Lung (tissue), 12 donors: Measurements from ENCODE around the gene PAK2. TPM values are rescaled to one million over a fixed set of nuclear protein-coding genes. Genes with fewer than 3 reads are reported as not detected.

ENCODE experiments used
- ATAC-seq: fragments of 200-7000 bp; cut with Tn5 transposase; one replicate; pipeline ENCODE4 v1.9.1; 2020; ENCODE audit warnings: moderate number of reproducible peaks; ENCODE audit not compliant: insufficient read depth, low FRiP score
- DNase-seq, 3 donors: peaks; one replicate each; pipeline ENCODE4 v3.0.0-alpha.2; 2013 to 2017
- H3K27ac ChIP-seq, 2 donors: one replicate each; pipeline ENCODE4 v1.5.1; 2013; ENCODE audit warnings: mild to moderate bottlenecking in 2 of 2, moderate library complexity in 2 of 2, control low read depth in 1 of 2, inconsistent platforms in 1 of 2, low read depth in 1 of 2, low read length in 1 of 2
- H3K27me3 ChIP-seq, 3 donors: one replicate each; pipeline ENCODE4 v1.5.1; 2013; ENCODE audit warnings: low read length in 2 of 3; ENCODE audit not compliant: control insufficient read depth in 3 of 3, insufficient read depth in 3 of 3
- H3K36me3 ChIP-seq, 4 donors: one replicate each; pipeline ENCODE4 v1.5.1; 2013; ENCODE audit warnings: low read length in 4 of 4, mild to moderate bottlenecking in 1 of 4, moderate library complexity in 1 of 4; ENCODE audit not compliant: control insufficient read depth in 4 of 4, insufficient read depth in 4 of 4
- H3K4me1 ChIP-seq, 5 donors: one replicate each; pipeline ENCODE4 v1.5.1; 2013; ENCODE audit warnings: low read length in 5 of 5, mild to moderate bottlenecking in 2 of 5, moderate library complexity in 1 of 5; ENCODE audit not compliant: control insufficient read depth in 5 of 5, insufficient read depth in 5 of 5
- H3K4me3 ChIP-seq: one replicate; pipeline ENCODE4 v1.5.1; 2013; ENCODE audit warnings: mild to moderate bottlenecking, control low read depth, moderate library complexity
- H3K9ac ChIP-seq, 2 donors: one replicate each; pipeline ENCODE4 v1.5.1; 2013; ENCODE audit warnings: low read length in 2 of 2, control low read depth in 1 of 2; ENCODE audit not compliant: insufficient read depth in 1 of 2
- H3K9me3 ChIP-seq, 4 donors: one replicate each; pipeline ENCODE4 v1.5.1; 2013; ENCODE audit warnings: low read length in 3 of 4, mild to moderate bottlenecking in 1 of 4, moderate library complexity in 1 of 4; ENCODE audit not compliant: control insufficient read depth in 4 of 4, insufficient read depth in 3 of 4
- CTCF ChIP-seq: IDR thresholded peaks from 2 replicates; pipeline ENCODE4 v1.5.1; 2012; ENCODE audit warnings: mild to moderate bottlenecking; ENCODE audit errors: control extremely low read depth, extremely low read depth
- WGBS, 2 donors: extraction: QIAGEN DNeasy Blood & Tissue Kit; methylation state at CpG; one replicate each; pipeline ENCODE4 v1.1.7; 2013; 5-methylcytosine and 5-hydroxymethylcytosine counted together
- polyA plus RNA-seq, 2 donors: library from polyadenylated mRNA; stranded (reverse); fragments of 200-250 nt; gene quantifications; one replicate each; pipeline ENCODE4 v1.2.1, GENCODE V29; 2013
- total RNA-seq, 2 donors: library from RNA; depleted of rRNA in 1 of 2; stranded (reverse); fragments of >200 nt in 1 of 2; gene quantifications; one replicate each; pipeline ENCODE4 v1.2.1, GENCODE V29; 2014 to 2021
- donor health status: control.
- donor health status: control.
- donor health status: Bipolar disorder and iron deficiency.
- donor health status: healthy.
- donor health status: DM: yes; HTN: yes; CAD: no.

PAK2 gene
- total and polyA plus RNA-seq, 4 donors: 23.7 to 81.4 (median 55.1) TPM

- no peak for TF ChIP-seq CTCF
- Histone ChIP-seq H3K27me3 (no peaks in the 10 kb centered on the region), H3K9me3 (no peaks in the 10 kb centered on the region), H3K9ac (no peak overlapping the region), H3K4me1 (peaks cover 0 to 2% (median 0%) of the 10 kb centered on the region in 5 donors), H3K27ac (no peak overlapping the region), H3K36me3 (peaks cover 0 to 7% (median 3%) of the 10 kb centered on the region in 4 donors), H3K4me3 (no peak overlapping the region)
- WGBS, 2 donors: 57 to 76% methylated on average over 8 of the region's 8 CpGs
- ATAC-seq: no peak
- no peak for DNase-seq
These were observed 9.5 kb downstream of the PAK2 start for GRCh38 chr3:196749125-196749524.

GRCh38 chr3:196753201-196753600 lies 13.5 kb downstream of the PAK2 start:
- no peak for TF ChIP-seq CTCF
- Histone ChIP-seq H3K4me3 (no peak overlapping the region), H3K4me1 (peaks cover 0 to 2% (median 0%) of the 10 kb centered on the region in 5 donors), H3K9ac (no peak overlapping the region), H3K27me3 (no peaks in the 10 kb centered on the region), H3K36me3 (peaks cover 0 to 11% (median 2%) of the 10 kb centered on the region in 4 donors), H3K27ac (no peak overlapping the region), H3K9me3 (peaks cover 0 to 3% (median 1%) of the 10 kb centered on the region in 4 donors)
- 94 to 97% methylated on average over 8 of the region's 8 CpGs for WGBS, 2 donors
- no peak for DNase-seq
- no peak for ATAC-seq

GRCh38 chr3:196754091-196754981 lies 14.7 kb downstream of the PAK2 start:
- H3K9me3 ChIP-seq: peaks cover 0 to 3% (median 1%) of the 10 kb centered on the region in 4 donors
- ATAC-seq (no peak), DNase-seq (peak in 1 of 3 donors; percentile 32)
- TF ChIP-seq CTCF: no peak
- no peaks in the 10 kb centered on the region for H3K27me3 ChIP-seq
- WGBS, 2 donors: 51 to 57% methylated on average over 9 of the region's 9 CpGs
- H3K36me3 ChIP-seq: peaks cover 0 to 11% (median under 1%) of the 10 kb centered on the region in 4 donors
- H3K4me1 ChIP-seq: peaks cover 0 to 2% (median 0%) of the 10 kb centered on the region in 5 donors
- no peak overlapping the region for H3K4me3 ChIP-seq
- H3K27ac ChIP-seq: no peak overlapping the region
- H3K9ac ChIP-seq: no peak overlapping the region
